Sigmoid colon (tissue), 7 donors: ENCODE results near the gene ADAMTSL1. TPM values are rescaled to one million over a fixed set of nuclear protein-coding genes. Genes with fewer than 3 reads are reported as not detected.

Experiments used
- DNase-seq: peaks from one replicate; pipeline ENCODE4 v3.0.0-alpha.2; 2019
- H3K27ac ChIP-seq, 4 donors: fragments of 200-600 bp; sonication (generic); one replicate each; pipeline ENCODE4 v1.5.1; 2016 to 2019; ENCODE audit warnings: mild to moderate bottlenecking in 1 of 4
- H3K27me3 ChIP-seq, 3 donors: fragments of 200-600 bp; sonication (generic); one replicate each; pipeline ENCODE4 v1.5.1; 2019; ENCODE audit warnings: mild to moderate bottlenecking in 1 of 3
- H3K36me3 ChIP-seq, 4 donors: fragments of 200-600 bp; sonication (generic); one replicate each; pipeline ENCODE4 v1.5.1; 2016 to 2019
- H3K4me1 ChIP-seq, 4 donors: fragments of 200-600 bp; sonication (generic); one replicate each; pipeline ENCODE4 v1.5.1; 2017 to 2019
- H3K4me3 ChIP-seq, 4 donors: fragments of 200-600 bp; sonication (generic); one replicate each; pipeline ENCODE4 v1.5.1; 2017 to 2019; ENCODE audit warnings: mild to moderate bottlenecking in 2 of 4, moderate library complexity in 1 of 4
- H3K9me3 ChIP-seq, 4 donors: fragments of 200-600 bp in 3 of 4; sonication (generic) in 3 of 4; one replicate each; pipeline versions ENCODE4 v1.5.1 to v1.6.1; 2013 to 2019
- EP300 ChIP-seq, 4 donors: sonication (generic); formaldehyde crosslinking; IDR thresholded peaks; one replicate each; pipeline ENCODE4 v1.6.1; 2017; ENCODE audit warnings: antibody characterized with exemption in 4 of 4
- POLR2A ChIP-seq, 2 donors: fragments of 450-650 bp; IDR thresholded peaks; one replicate each; pipeline ENCODE4 v1.6.1; 2016; ENCODE audit warnings: antibody characterized with exemption in 2 of 2, mild to moderate bottlenecking in 2 of 2, moderate library complexity in 2 of 2
- POLR2AphosphoS5 ChIP-seq, 4 donors: sonication (generic); formaldehyde crosslinking; IDR thresholded peaks; one replicate each; pipeline ENCODE4 v1.6.1; 2017; ENCODE audit warnings: antibody characterized with exemption in 4 of 4
- WGBS, 2 donors: extraction: QIAGEN DNeasy Blood & Tissue Kit; methylation state at CpG; one replicate each; pipeline ENCODE4 v1.1.7; 2013; 5-methylcytosine and 5-hydroxymethylcytosine counted together
- intact Hi-C: fragments of 100-400 bp; cut with DNase I; formaldehyde crosslinking; loops from one replicate; pipeline ENCODE4 v1.15.1; 2023
- polyA plus RNA-seq, 3 donors: library from polyadenylated mRNA; stranded (reverse); fragments of 200-250 nt; gene quantifications; one replicate each; pipeline ENCODE4 v1.2.3, GENCODE V29; 2013
- total RNA-seq, 4 donors: library from RNA; depleted of rRNA; stranded (reverse); fragments of >200 nt; gene quantifications; one replicate each; pipeline ENCODE4 v1.1.0, GENCODE V29; 2016
- TF ChIP-seq, protein P1 (sequence below), 4 experiments: fragments of 450-650 bp in 3 of 4; fragments of 200-600 bp in 1 of 4; IDR thresholded peaks; one replicate each; pipeline ENCODE4 v1.5.1; 2016 to 2019; ENCODE audit warnings: antibody characterized with exemption in 4 of 4, mild to moderate bottlenecking in 3 of 4, moderate library complexity in 2 of 4
- donor health status: healthy with polysubstance abuse.
- donor health status: Bipolar disorder and iron deficiency.
- donor health status: healthy.

ADAMTSL1 gene
- total and polyA plus RNA-seq, 7 donors, result 1.4 to 13.6 (median 6.5) TPM

DNA sequence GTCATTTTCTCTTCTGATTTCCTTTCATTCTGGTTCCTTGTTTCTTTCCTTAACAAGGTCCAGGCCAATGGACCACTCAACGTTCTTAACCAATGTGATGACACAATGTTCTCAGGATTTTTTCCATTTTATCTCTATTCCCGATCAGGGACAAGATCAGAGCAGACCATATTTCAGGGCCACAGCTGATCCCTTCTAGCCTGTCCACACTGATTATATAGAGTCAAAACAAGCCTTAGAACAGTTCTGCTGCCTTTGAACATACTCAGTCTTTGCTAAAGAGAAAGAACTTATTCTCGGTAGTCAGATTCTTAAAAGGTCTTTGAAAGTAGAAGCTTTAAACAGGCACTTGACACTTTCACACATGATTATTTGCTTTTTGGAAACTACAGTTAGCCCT, 188.4 kb downstream of the ADAMTSL1 start:
- no peaks in the 10 kb centered on the region for H3K27me3 ChIP-seq
- intact Hi-C loops, result no loop called here
- TF ChIP-seq, protein P1, sequence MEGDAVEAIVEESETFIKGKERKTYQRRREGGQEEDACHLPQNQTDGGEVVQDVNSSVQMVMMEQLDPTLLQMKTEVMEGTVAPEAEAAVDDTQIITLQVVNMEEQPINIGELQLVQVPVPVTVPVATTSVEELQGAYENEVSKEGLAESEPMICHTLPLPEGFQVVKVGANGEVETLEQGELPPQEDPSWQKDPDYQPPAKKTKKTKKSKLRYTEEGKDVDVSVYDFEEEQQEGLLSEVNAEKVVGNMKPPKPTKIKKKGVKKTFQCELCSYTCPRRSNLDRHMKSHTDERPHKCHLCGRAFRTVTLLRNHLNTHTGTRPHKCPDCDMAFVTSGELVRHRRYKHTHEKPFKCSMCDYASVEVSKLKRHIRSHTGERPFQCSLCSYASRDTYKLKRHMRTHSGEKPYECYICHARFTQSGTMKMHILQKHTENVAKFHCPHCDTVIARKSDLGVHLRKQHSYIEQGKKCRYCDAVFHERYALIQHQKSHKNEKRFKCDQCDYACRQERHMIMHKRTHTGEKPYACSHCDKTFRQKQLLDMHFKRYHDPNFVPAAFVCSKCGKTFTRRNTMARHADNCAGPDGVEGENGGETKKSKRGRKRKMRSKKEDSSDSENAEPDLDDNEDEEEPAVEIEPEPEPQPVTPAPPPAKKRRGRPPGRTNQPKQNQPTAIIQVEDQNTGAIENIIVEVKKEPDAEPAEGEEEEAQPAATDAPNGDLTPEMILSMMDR (IDR thresholded peaks at IDR 0.05), result no peak
- no peak for TF ChIP-seq POLR2A (IDR thresholded peaks at IDR 0.05)
- no peak for TF ChIP-seq EP300 (IDR thresholded peaks at IDR 0.05)
- TF ChIP-seq POLR2AphosphoS5 (IDR thresholded peaks at IDR 0.05), result no peak
- no peak for DNase-seq
- H3K27ac ChIP-seq, result no peak overlapping the region
- 82 to 92% methylated on average over 3 of the region's 3 CpGs for WGBS, 2 donors
- H3K36me3 ChIP-seq, result no peaks in the 10 kb centered on the region
- H3K4me1 ChIP-seq, result peaks cover 0 to 7% (median 0%) of the 10 kb centered on the region in 4 donors
- H3K9me3 ChIP-seq, result no peaks in the 10 kb centered on the region
- H3K4me3 ChIP-seq, result no peak overlapping the region

DNA sequence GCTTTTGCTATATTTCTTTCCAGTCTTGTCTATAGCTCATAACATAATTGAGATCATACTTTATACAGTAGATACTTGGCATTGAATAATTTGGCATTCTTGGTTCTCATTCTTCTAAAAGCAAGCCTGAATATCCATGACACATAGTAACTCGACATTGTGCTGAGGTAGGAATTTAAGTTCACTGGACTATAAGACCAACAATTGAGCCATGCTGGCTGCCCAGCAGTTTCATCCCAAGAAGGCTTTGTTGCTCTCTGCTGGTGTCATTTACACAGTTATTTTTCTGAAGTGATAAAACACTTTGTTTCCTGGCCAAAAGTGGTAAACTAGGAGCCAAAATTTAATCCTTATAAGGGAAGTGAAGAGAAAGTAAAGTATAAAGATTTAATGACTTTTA, 192.0 kb downstream of the ADAMTSL1 start:
- no peak for DNase-seq
- no peak overlapping the region for H3K4me3 ChIP-seq
- H3K9me3 ChIP-seq, result no peaks in the 10 kb centered on the region
- TF ChIP-seq POLR2A (IDR thresholded peaks at IDR 0.05) (no peak), EP300 (IDR thresholded peaks at IDR 0.05) (no peak), POLR2AphosphoS5 (IDR thresholded peaks at IDR 0.05) (no peak)
- TF ChIP-seq, protein P1 (IDR thresholded peaks at IDR 0.05), result no peak
- intact Hi-C loops, result no loop called here
- no peak overlapping the region for H3K27ac ChIP-seq
- peaks cover 0 to 7% (median 0%) of the 10 kb centered on the region in 4 donors for H3K4me1 ChIP-seq
- no peaks in the 10 kb centered on the region for H3K36me3 ChIP-seq
- no peaks in the 10 kb centered on the region for H3K27me3 ChIP-seq
- WGBS, 2 donors, result 82 to 87% methylated on average over 1 of the region's 1 CpG

DNA sequence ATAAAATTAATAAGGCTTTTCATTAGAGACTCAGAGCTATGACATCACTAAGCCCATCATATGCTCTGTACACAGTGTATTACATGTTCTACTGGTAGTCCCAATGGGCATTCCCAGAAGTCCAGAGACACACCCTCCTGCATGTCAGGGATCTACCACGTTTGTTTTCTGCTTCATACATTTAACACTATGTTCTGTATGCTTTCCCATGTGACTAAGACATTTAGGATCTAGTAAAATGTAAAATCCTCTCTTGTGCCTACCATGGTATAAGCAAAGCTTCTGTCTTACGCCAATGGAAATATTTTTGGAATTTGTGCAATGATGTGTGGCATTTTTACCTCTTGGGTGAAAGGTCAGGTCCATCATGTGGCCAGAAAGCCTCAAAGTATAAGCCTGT, 192.4 kb downstream of the ADAMTSL1 start:
- Histone ChIP-seq H3K4me3 (no peak overlapping the region), H3K4me1 (peaks cover 0 to 7% (median 0%) of the 10 kb centered on the region in 4 donors), H3K9me3 (no peaks in the 10 kb centered on the region), H3K27ac (no peak overlapping the region), H3K36me3 (no peaks in the 10 kb centered on the region), H3K27me3 (no peaks in the 10 kb centered on the region)
- TF ChIP-seq, protein P1 (IDR thresholded peaks at IDR 0.05), result no peak
- intact Hi-C loops, result no loop called here
- WGBS, 2 donors, result 68 to 72% methylated on average over 2 of the region's 2 CpGs
- no peak for DNase-seq

DNA sequence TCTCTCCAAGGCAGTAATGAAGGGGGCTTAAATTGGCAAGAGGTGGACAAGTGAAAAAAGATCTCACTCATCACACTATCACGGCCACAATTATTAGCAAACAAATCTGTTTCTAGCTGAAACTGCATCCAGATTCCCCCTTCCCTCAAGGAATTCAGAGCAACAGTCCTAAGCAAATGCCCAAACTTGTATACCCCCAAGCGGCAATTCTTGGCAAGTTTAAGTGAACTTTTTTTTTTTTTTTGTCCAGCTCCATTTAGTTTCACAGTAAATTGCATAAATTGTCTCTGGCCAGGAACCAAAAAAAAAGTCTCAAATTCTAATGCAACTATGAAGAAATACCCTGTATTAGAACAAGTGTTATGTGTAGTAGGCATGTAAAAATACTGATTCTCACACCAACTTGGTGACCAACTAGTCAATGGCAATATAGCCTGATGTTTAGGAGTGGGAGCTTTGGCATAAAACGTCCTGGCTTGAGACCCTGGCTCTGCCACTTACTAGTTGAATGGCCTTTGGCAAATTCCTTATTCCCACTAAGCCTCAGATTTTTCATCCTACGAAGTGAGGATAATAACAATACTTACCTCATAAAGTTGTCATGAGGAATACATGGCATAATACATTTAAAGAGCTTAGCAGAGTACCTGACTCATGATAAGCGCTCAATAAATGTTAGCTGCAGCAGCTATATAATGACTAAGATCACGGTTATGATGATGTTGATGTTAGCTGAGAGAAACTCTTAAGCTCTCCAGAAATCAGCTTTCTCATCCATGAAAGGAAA, 193.2 kb downstream of the ADAMTSL1 start:
- no peak for DNase-seq
- no peaks in the 10 kb centered on the region for H3K9me3 ChIP-seq
- intact Hi-C loops, result no loop called here
- 55 to 74% methylated on average over 6 of the region's 6 CpGs for WGBS, 2 donors
- no peak overlapping the region for H3K27ac ChIP-seq
- H3K4me1 ChIP-seq, result peaks cover 0 to 7% (median 0%) of the 10 kb centered on the region in 4 donors
- TF ChIP-seq, protein P1 (IDR thresholded peaks at IDR 0.05), result no peak
- TF ChIP-seq EP300 (IDR thresholded peaks at IDR 0.05) (no peak), POLR2A (IDR thresholded peaks at IDR 0.05) (no peak), POLR2AphosphoS5 (IDR thresholded peaks at IDR 0.05) (no peak)
- H3K27me3 ChIP-seq, result no peaks in the 10 kb centered on the region
- no peaks in the 10 kb centered on the region for H3K36me3 ChIP-seq
- no peak overlapping the region for H3K4me3 ChIP-seq

DNA sequence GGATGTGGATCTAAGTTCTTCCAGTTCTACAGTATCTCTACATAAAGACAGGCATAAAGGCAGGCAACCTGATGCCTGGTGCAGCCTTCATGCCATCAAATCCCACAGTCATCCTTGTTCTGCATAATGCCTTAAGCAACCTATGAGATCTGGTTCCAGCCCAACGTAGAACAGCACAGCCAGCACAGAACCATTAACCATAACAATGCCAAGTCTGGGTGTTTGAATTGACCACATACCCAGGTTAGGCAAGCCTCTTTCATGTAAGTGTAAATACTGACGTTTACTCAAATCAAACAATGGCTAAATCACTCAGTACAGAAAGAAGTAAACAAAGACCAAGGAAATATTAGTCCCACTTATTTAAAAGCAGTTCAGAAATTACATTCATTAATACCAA, 195.0 kb downstream of the ADAMTSL1 start:
- H3K4me3 ChIP-seq, result no peak overlapping the region
- H3K4me1 ChIP-seq, result peaks cover 0 to 7% (median 0%) of the 10 kb centered on the region in 4 donors
- DNase-seq, result no peak
- H3K27me3 ChIP-seq, result no peaks in the 10 kb centered on the region
- WGBS, 2 donors, result 11 to 47% methylated on average over 2 of the region's 2 CpGs
- no peak overlapping the region for H3K27ac ChIP-seq
- no peak for TF ChIP-seq POLR2A (IDR thresholded peaks at IDR 0.05)
- TF ChIP-seq, protein P1 (IDR thresholded peaks at IDR 0.05), result no peak
- TF ChIP-seq POLR2AphosphoS5 (IDR thresholded peaks at IDR 0.05), result no peak
- no peak for TF ChIP-seq EP300 (IDR thresholded peaks at IDR 0.05)
- intact Hi-C loops, result no loop called here
- no peaks in the 10 kb centered on the region for H3K9me3 ChIP-seq
- no peaks in the 10 kb centered on the region for H3K36me3 ChIP-seq
